ENCODE results near the gene NAA11.

DNA sequence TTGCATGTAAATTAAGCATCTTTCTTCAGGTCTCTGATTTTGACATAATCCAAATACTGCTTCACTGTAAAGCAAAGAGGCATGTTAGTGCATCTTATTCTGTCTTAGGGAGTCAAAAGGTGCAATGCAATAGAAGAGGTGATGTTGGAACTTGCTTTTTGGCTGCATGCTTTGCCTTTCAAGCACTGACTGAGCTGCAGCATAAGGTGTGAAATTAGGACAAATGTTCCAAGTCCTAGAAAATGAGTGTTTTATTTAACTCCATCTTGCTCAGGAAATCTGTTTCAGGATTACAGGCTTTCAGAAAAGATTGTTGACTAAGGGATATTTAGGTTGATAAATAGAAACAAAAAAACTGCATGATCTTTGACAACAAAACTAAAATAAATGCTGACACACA, 30.8 kb downstream of the NAA11 start:
- TF ChIP-seq, protein P1, sequence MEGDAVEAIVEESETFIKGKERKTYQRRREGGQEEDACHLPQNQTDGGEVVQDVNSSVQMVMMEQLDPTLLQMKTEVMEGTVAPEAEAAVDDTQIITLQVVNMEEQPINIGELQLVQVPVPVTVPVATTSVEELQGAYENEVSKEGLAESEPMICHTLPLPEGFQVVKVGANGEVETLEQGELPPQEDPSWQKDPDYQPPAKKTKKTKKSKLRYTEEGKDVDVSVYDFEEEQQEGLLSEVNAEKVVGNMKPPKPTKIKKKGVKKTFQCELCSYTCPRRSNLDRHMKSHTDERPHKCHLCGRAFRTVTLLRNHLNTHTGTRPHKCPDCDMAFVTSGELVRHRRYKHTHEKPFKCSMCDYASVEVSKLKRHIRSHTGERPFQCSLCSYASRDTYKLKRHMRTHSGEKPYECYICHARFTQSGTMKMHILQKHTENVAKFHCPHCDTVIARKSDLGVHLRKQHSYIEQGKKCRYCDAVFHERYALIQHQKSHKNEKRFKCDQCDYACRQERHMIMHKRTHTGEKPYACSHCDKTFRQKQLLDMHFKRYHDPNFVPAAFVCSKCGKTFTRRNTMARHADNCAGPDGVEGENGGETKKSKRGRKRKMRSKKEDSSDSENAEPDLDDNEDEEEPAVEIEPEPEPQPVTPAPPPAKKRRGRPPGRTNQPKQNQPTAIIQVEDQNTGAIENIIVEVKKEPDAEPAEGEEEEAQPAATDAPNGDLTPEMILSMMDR (conservative IDR thresholded peaks at IDR 0.05 in 1 of 2, IDR thresholded peaks at IDR 0.05 in 1 of 2; ENCODE audit: extremely low read depth in 1 of 2, insufficient read depth in 1 of 2, low read depth in 1 of 2, low read length in 2 of 2), result no peak
- TF ChIP-seq EZH2 (IDR thresholded peaks at IDR 0.05; ENCODE audit: borderline replicate concordance, low read length), result no peak
